NCI-H2107 (cell line): ENCODE measurements around the gene TNFSF12.
"Not testable (repeated sequence)": the region's sequence is repeated elsewhere in the genome, so short reads cannot be mapped to it uniquely, and the experiment has no call there.

Source experiments
- DNase-seq: peaks from one replicate; lab custom pipeline; 2025; lab: John Stamatoyannopoulos, UW

Gene TNFSF12

GRCh38 chr17:7587420-7588151, 38.7 kb downstream of the TNFSF12 start:
- DNase-seq: no peak

GRCh38 chr17:7588553-7589203, 39.8 kb downstream of the TNFSF12 start:
- DNase-seq: no peak

DNA sequence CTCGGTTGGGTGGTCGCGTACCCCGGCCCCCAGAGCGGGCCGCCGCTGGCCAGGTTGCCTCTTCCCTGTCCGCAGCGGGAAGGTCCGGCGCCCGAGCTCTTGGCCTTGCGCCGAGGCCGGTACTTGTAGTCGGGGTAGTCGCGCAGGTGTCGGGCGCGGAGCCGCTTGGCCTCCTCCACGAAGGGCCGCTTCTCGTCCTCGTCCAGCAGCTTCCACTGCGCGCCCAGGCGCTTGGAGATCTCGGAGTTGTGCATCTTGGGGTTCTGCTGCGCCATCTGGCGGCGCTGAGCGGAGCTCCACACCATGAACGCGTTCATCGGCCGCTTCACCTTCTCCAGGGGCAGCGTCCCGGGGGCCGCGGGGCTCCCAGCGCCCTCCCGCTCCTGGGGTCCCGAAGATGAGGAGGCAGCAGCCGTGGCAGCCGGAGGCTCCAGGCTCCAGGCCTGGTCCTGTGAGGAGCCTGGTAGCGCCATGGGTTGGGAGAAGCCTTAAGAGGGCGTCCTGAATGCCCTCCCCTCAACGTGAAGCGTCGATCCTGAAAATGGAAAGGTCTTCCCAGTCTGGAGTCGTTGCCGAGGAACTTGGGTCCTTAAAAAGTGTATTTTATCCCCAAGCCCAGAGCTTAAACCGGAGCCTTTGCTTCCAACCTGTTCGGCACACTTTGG, 40.5 kb downstream of the TNFSF12 start:
- DNase-seq: no peak

DNA sequence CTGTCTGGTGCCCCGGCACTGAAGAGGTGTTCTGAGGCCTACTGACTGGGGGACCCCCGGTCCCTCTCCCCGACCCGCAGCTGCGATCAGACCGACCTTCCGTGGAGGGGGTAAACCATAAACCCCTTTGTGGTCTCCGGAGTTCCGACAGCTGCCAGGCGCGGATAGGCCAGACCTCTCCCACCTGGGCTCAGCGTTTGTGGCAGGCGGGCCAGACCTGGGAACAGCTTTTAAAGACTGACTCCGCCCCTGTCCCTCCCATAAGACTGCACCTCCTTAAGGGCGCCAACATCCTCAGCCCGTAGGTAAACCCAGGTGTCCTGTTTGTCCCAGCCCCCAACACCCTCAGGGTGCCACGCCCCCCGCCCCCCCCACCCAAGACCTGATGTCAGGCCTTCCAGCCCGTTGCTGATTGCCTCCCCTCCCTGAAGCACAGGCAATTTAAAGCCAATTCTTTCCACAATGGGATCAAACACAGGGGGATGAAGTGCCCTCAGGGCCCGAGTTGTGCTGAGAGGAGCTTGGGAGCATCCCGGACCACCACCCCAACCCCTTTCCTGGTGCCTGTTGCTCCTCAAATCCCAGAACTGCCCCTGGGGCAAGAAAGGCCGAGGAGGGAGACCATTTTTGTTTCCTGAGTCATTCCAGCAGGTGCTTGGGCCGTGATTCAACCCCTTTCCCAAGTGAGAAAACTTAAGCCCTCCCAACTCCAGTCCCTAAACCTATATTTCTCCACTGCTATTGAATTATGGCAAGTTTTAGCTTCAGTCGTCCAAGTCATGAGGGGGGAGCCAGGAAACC, 41.2 kb downstream of the TNFSF12 start, which contains the start of gene SOX15:
Gene SOX15 (minus strand): TSS at position 204 of the 801 bp plus-strand sequence. CDS start 418 bp downstream, outside the sequence.
- DNase-seq: no peak

DNA sequence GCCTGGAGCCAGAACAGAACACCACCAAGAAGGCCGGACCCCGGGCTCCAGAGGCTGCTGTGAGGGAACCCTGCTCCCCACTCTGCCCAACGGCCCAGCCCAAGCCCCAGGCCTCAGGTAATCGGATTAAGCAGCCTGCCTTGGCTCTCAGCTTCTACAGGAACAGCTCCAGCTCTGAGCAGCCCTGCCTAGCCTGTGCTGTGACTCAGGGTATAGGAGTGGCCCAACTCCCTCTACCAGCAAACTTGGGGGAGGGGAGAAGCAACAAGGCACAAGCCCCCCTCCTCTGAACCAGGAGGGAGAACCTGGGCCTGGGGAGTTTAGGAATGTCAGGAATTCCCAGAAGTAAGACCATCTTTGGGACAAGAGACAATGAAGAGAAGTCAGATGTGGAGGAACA, 41.9 kb downstream of the TNFSF12 start:
- no peak for DNase-seq

- DNase-seq: no peak
Observed at GRCh38 chr17:7591596-7591995, 42.7 kb downstream of the TNFSF12 start.

GRCh38 chr17:7592422-7593021, 43.7 kb downstream of the TNFSF12 start:
- no peak for DNase-seq

DNA sequence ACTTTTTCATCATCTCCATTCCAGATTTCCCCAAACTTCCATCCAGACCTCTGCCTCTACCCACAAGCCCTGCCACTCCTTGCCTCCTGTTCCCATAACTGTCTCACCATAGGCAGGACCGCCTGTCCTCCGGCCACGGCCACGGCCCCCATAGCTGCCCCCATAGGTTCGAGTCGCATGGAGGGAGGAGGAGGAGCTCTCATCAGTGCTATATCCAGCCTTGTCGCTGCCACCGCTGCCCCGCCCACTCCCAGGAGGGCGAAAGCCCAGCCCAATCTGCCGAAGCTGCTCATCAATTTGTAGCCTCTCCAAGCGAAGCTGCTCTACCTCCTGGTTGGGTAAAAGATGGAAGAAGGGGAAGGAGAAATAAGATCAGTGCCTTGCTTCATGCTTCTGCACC, 44.4 kb downstream of the TNFSF12 start:
- no peak for DNase-seq

DNA sequence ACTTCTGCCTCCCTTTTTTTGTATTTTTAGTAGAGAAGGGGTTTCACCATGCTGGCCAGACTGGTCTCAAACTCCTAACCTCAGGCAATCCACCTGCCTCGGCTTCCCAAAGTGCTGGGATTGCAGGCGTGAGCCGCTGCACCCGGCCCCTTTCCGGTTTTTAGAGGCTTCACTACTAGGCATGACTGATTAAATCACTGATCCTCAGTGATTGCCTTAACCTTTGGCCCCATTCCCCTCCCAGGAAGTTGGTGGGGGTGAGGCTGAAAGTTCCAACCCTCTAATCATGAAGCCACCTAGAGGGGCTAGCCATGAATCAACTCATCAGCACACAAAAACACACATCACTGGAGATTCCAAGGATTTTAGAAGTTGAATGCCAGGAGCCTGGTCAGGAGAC, 48.7 kb downstream of the TNFSF12 start:
- DNase-seq: not testable (repeated sequence)

GRCh38 chr17:7606280-7606679, 57.4 kb downstream of the TNFSF12 start:
- DNase-seq: no peak
